Suprapubic skin (tissue), 4 donors: ENCODE results near the gene TENM3. TPM values are rescaled to one million over a fixed set of nuclear protein-coding genes. Genes with fewer than 3 reads are reported as not detected.

Experiments
- DNase-seq, 2 donors: peaks; one replicate each; pipeline ENCODE4 v3.0.0-alpha.2; 2019; ENCODE audit warnings: low spot score in 2 of 2
- H3K27ac ChIP-seq: fragments of 200-600 bp; sonication (generic); one replicate; pipeline ENCODE4 v1.5.1; 2019
- H3K27me3 ChIP-seq: fragments of 200-600 bp; sonication (generic); one replicate; pipeline ENCODE4 v1.5.1; 2019
- H3K36me3 ChIP-seq: fragments of 200-600 bp; sonication (generic); one replicate; pipeline ENCODE4 v1.5.1; 2019
- H3K4me1 ChIP-seq: fragments of 200-600 bp; sonication (generic); one replicate; pipeline ENCODE4 v1.5.1; 2019
- H3K4me3 ChIP-seq: fragments of 200-600 bp; sonication (generic); one replicate; pipeline ENCODE4 v1.5.1; 2019; ENCODE audit warnings: mild to moderate bottlenecking
- H3K9me3 ChIP-seq: fragments of 200-600 bp; sonication (generic); one replicate; pipeline ENCODE4 v1.5.1; 2019
- CTCF ChIP-seq, 2 donors: fragments of 200-600 bp in 1 of 2; fragments of 450-650 bp in 1 of 2; sonication (generic) in 1 of 2; IDR thresholded peaks; one replicate each; pipeline ENCODE4 v1.5.1; 2016 to 2019; ENCODE audit warnings: antibody characterized with exemption in 2 of 2, mild to moderate bottlenecking in 1 of 2, moderate library complexity in 1 of 2
- EP300 ChIP-seq: sonication (generic); formaldehyde crosslinking; IDR thresholded peaks from one replicate; pipeline ENCODE4 v1.6.1; 2017; ENCODE audit warnings: antibody characterized with exemption
- POLR2A ChIP-seq, 2 donors: fragments of 450-650 bp; IDR thresholded peaks; one replicate each; pipeline ENCODE4 v1.6.1; 2017; ENCODE audit warnings: antibody characterized with exemption in 2 of 2, mild to moderate bottlenecking in 2 of 2, moderate library complexity in 2 of 2
- POLR2AphosphoS5 ChIP-seq, 3 donors: sonication (generic); formaldehyde crosslinking; IDR thresholded peaks; one replicate each; pipeline ENCODE4 v1.6.1; 2017; ENCODE audit warnings: antibody characterized with exemption in 3 of 3
- WGBS: methylation state at CpG from one replicate; pipeline ENCODE4 v1.1.5; 2018; 5-methylcytosine and 5-hydroxymethylcytosine counted together
- total RNA-seq, 4 donors: library from RNA; depleted of rRNA; stranded (reverse); fragments of >200 nt; gene quantifications; one replicate each; pipeline ENCODE4 v1.1.0, GENCODE V29; 2016

Gene TENM3
- total RNA-seq, 4 donors from 2014 or later: 0.81 to 2.9 (median 1.8) TPM

GRCh38 chr4:182776376-182777105 lies 533.3 kb downstream of the TENM3 start:
- Histone ChIP-seq H3K4me1 (no peaks in the 10 kb centered on the region), H3K27ac (no peak overlapping the region), H3K36me3 (no peaks in the 10 kb centered on the region), H3K4me3 (no peak overlapping the region), H3K27me3 (no peaks in the 10 kb centered on the region), H3K9me3 (no peaks in the 10 kb centered on the region)
- no peak for DNase-seq
- WGBS: 62% methylated on average over 5 of the region's 5 CpGs
- TF ChIP-seq POLR2A (IDR thresholded peaks at IDR 0.05) (no peak), POLR2AphosphoS5 (IDR thresholded peaks at IDR 0.05) (no peak), CTCF (IDR thresholded peaks at IDR 0.05) (no peak), EP300 (no peak)

- no peak overlapping the region for H3K27ac ChIP-seq
- WGBS: 80% methylated on average over 10 of the region's 10 CpGs
- no peak for DNase-seq
- no peak for TF ChIP-seq EP300
- TF ChIP-seq POLR2AphosphoS5 (IDR thresholded peaks at IDR 0.05): no peak
- TF ChIP-seq POLR2A (IDR thresholded peaks at IDR 0.05): no peak
- TF ChIP-seq CTCF (IDR thresholded peaks at IDR 0.05): no peak
- H3K36me3 ChIP-seq: no peaks in the 10 kb centered on the region
- no peaks in the 10 kb centered on the region for H3K4me1 ChIP-seq
- H3K9me3 ChIP-seq: no peaks in the 10 kb centered on the region
- no peaks in the 10 kb centered on the region for H3K27me3 ChIP-seq
- H3K4me3 ChIP-seq: no peak overlapping the region
Measured at GRCh38 chr4:182778222-182778982, 535.2 kb downstream of the TENM3 start.

DNA sequence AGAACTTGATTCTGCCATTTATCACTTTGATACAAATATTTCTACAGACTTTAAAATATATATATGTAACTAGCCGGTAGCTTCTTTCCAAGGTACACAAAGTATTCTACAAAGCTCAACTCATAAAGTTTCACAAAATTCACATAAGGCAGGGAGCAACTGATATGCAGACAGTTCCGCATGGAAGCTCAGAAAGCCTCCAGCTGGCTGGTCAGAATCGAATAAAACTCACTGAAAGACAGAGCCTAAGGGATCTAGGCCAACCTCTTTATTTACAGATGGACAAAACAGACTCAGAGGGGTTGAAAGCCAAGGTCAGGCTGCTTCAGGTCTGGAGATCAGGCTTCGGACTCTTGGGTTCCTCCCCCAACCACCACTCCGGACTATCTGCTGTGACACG lies 543.8 kb downstream of the TENM3 start:
- TF ChIP-seq POLR2A (IDR thresholded peaks at IDR 0.05) (no peak), POLR2AphosphoS5 (IDR thresholded peaks at IDR 0.05) (no peak), CTCF (IDR thresholded peaks at IDR 0.05) (no peak), EP300 (no peak)
- Histone ChIP-seq H3K36me3 (no peaks in the 10 kb centered on the region), H3K4me3 (no peak overlapping the region), H3K27me3 (no peaks in the 10 kb centered on the region), H3K9me3 (no peaks in the 10 kb centered on the region), H3K4me1 (no peaks in the 10 kb centered on the region), H3K27ac (no peak overlapping the region)
- no peak for DNase-seq
- WGBS: 89% methylated on average over 6 of the region's 6 CpGs

DNA sequence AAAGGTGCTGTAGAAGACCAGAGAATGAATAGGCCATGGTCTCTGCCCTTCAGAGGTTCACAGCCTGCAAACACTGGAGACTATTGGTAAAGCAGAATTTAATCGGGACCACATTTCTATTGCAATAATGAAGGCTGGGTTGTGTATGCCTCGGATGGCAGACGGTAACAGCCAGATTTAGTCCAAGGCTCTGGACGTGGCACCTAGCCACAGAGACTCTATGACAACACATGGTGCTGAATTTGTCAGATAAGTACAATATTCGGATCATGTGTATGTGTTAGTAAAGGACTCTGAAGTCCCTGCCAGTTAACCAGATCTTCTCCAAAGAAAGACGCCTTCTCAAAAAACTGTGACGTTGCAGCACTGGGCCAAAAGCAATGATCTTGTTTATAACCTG lies 545.0 kb downstream of the TENM3 start:
- TF ChIP-seq EP300 (no peak), CTCF (IDR thresholded peaks at IDR 0.05) (no peak), POLR2AphosphoS5 (IDR thresholded peaks at IDR 0.05) (no peak), POLR2A (IDR thresholded peaks at IDR 0.05) (no peak)
- WGBS: 72% methylated on average over 7 of the region's 7 CpGs

GRCh38 chr4:182789529-182789928 lies 546.3 kb downstream of the TENM3 start:
- H3K36me3 ChIP-seq: no peaks in the 10 kb centered on the region
- H3K27ac ChIP-seq: no peak overlapping the region
- H3K4me1 ChIP-seq: no peaks in the 10 kb centered on the region
- no peak for TF ChIP-seq POLR2A (IDR thresholded peaks at IDR 0.05)
- TF ChIP-seq CTCF (IDR thresholded peaks at IDR 0.05): no peak
- TF ChIP-seq POLR2AphosphoS5 (IDR thresholded peaks at IDR 0.05): no peak
- TF ChIP-seq EP300: no peak
- 81% methylated on average over 7 of the region's 7 CpGs for WGBS
- no peaks in the 10 kb centered on the region for H3K9me3 ChIP-seq
- H3K27me3 ChIP-seq: no peaks in the 10 kb centered on the region
- no peak overlapping the region for H3K4me3 ChIP-seq
- no peak for DNase-seq

More for the DNA sequence above, 545.0 kb downstream of the TENM3 start:
- Histone ChIP-seq H3K27ac (no peak overlapping the region), H3K4me3 (no peak overlapping the region), H3K27me3 (no peaks in the 10 kb centered on the region), H3K36me3 (no peaks in the 10 kb centered on the region), H3K9me3 (no peaks in the 10 kb centered on the region), H3K4me1 (no peaks in the 10 kb centered on the region)
- DNase-seq: no peak
